ENCODE data around the gene CASP2.

Gene CASP2

GRCh38 chr7:143295870-143296269 lies 7.7 kb downstream of the CASP2 start:
- DNase-seq (ENCODE audit: low spot score), result no peak

DNA sequence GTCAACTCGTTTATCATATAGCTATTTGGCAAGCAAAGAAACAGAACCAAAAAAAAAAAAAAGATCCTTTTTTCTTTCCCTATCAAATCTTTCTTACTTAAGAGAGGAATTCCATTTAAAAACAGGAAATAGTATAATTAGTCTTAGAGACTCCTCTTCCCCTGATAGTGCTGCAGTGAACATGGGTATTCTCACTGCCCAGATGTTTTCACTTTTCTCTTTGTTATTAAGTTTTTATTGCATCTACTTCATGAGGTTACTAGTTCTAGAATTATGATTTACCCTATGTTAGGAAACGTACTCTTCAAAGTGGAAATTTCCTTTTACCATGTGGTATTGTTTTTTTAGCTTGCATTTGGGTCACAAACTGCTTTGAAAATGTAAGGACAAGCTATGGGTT lies 8.5 kb downstream of the CASP2 start:
- no peak for DNase-seq (ENCODE audit: low spot score)

DNA sequence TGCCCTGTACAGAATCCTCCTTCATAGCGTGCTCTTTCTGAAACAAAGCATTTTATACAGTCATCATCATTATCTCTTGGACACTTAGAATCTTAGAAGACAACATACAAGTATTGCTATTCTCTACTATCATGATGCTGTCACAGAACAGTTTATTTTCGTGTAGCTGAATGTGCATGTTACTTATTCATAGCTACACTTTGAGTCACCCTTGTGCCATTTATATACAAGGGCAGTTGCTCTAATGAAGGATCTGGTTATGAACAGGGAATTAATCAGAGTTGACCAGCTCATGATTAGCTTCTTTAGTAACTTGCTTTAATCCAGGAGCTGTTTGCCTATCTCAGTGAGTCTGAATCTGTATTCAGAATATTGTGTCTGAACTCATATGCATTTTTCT lies 11.2 kb downstream of the CASP2 start:
- no peak for DNase-seq (ENCODE audit: low spot score)

DNA sequence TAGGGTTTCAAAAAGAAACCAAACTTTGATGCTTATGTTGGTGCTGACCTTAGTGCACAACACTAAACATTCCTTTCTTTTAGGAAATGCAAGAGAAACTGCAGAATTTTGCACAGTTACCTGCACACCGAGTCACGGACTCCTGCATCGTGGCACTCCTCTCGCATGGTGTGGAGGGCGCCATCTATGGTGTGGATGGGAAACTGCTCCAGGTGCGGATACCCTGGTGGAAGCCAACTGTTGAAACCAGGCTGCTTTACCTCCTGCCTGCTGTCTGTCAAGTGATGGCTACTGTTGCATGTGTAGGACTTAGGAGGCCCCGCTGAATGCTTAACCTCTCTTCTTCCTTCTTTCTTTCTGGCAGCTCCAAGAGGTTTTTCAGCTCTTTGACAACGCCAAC lies 11.7 kb downstream of the CASP2 start:
- DNase-seq (ENCODE audit: low spot score), result no peak

DNA sequence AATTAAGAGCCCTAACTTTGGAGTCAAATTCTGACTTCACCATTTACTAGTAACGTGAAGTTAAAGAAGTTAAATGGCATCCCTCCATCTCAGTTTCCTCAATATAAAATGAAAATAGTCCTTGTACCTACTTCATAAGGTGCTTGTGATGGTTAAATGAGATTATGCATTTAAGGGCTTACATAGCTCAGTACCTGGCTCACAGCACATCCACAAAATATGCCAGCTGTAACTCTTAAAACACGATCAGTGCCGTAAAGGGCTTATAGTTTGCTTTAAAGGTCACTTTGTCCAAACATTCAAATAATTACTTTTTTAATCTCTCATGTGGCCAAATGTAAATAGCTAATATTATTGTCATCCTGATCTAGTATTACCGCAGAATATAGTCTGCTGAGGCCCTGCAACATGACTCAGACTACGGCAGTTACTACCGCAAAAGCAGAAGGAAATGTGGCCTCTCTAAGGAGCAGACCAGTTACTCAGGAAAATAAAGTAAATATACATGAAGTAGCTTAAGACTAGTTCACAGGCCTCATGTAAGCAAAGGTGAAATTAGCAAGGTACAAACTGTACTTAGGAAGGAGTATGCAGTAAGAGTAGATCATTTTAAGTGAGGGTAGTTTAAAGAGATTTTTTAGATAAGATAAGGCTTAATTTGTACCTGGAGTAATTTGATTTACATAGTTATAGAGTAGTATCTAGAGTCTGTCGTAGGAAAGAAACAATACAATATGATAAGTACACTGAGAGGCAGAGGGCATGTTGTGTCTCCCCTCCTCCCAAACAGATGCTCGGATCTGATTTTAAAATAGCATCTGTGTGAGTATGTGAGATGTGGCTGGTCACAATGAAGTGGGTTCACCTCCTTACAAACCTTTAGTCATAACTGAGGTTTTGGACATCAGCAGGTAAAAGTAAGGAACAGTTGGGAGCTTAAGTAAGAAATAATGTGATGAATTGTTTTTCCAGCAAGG lies 13.1 kb downstream of the CASP2 start:
- DNase-seq (ENCODE audit: low spot score), result no peak

GRCh38 chr7:143303733-143304132 lies 15.6 kb downstream of the CASP2 start:
- DNase-seq (ENCODE audit: low spot score), result no peak

DNA sequence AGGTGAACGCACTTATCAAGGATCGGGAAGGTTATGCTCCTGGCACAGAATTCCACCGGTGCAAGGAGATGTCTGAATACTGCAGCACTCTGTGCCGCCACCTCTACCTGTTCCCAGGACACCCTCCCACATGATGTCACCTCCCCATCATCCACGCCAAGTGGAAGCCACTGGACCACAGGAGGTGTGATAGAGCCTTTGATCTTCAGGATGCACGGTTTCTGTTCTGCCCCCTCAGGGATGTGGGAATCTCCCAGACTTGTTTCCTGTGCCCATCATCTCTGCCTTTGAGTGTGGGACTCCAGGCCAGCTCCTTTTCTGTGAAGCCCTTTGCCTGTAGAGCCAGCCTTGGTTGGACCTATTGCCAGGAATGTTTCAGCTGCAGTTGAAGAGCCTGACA lies 16.8 kb downstream of the CASP2 start:
- no peak for DNase-seq (ENCODE audit: low spot score)

DNA sequence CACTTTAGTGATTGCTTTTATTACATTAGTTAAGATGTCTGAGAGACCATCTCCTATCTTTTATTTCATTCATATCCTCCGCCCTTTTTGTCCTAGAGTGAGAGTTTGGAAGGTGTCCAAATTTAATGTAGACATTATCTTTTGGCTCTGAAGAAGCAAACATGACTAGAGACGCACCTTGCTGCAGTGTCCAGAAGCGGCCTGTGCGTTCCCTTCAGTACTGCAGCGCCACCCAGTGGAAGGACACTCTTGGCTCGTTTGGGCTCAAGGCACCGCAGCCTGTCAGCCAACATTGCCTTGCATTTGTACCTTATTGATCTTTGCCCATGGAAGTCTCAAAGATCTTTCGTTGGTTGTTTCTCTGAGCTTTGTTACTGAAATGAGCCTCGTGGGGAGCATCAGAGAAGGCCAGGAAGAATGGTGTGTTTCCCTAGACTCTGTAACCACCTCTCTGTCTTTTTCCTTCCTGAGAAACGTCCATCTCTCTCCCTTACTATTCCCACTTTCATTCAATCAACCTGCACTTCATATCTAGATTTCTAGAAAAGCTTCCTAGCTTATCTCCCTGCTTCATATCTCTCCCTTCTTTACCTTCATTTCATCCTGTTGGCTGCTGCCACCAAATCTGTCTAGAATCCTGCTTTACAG lies 17.4 kb downstream of the CASP2 start:
- no peak for DNase-seq (ENCODE audit: low spot score)

DNA sequence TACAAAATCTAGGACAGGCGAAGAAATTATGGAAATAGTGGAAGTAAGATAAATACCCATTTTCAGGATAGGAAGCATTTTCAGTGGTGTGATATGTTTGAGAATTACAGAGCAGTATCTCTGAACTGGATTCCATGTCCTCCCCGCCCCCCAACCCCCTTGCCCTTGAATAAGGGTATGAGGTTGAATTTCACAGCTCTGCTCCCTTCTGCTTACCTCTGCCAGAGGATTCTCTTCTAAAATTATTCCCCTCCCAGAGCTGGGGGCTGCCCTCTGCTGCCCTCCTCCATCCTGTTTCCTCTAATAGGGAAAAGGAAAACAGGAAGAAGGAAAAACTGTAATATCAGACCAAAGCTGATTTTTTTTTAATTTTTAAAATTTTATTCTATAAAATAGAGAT lies 20.5 kb downstream of the CASP2 start:
- no peak for DNase-seq (ENCODE audit: low spot score)

- no peak for DNase-seq (ENCODE audit: low spot score)
Measured at GRCh38 chr7:143314127-143314526, 26.0 kb downstream of the CASP2 start.

- no peak for DNase-seq (ENCODE audit: low spot score)
Measured at GRCh38 chr7:143315776-143316175, 27.6 kb downstream of the CASP2 start, which contains the start of gene CLCN1. Gene CLCN1, plus strand, starts transcription at chr7:143316111. Its CDS starts 102 bp downstream, at chr7:143316213.

DNA sequence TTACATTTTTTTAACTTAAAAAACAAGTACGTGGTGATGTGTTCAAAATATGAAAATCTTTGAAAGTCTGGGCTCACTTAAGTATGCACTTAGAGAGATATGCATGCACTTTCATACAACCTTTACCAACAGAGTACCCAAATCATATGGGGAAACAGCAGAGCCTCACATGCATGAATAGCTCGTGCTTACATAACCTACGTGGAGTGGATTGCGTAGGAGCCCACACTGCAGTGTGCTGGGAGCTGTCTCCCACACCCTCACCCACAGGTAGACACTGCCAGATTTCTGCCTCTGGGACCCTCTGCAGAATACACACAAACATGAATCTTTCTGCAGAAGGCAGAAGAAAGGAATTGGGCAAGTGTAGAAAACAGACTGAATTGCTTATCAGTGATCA lies 28.3 kb downstream of the CASP2 start:
- no peak for DNase-seq (ENCODE audit: low spot score)

GRCh38 chr7:143318661-143319060 lies 30.5 kb downstream of the CASP2 start:
- no peak for DNase-seq (ENCODE audit: low spot score)

DNA sequence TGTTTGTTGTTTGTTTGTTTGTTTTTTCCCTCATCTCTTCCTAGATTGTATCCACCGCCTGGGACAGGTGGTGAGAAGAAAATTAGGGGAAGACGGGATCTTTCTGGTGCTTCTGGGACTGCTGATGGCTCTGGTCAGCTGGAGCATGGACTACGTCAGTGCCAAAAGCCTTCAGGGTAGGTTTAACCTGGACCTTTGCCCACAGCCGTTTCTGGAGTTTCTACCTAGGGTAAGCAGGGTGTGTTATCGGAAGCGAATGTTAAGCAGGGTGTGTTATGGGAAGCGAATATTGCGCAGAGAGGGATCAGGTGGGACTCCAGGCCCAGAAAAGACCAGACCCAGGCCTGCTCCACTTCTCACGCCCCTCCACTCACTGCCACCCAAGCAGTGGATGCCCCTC lies 32.5 kb downstream of the CASP2 start:
- DNase-seq (ENCODE audit: low spot score), result no peak

- no peak for DNase-seq (ENCODE audit: low spot score)
Measured at GRCh38 chr7:143321242-143321641, 33.1 kb downstream of the CASP2 start.

- DNase-seq (ENCODE audit: low spot score), result no peak
Measured at GRCh38 chr7:143321734-143322133, 33.6 kb downstream of the CASP2 start.

- peak; percentile 49 for DNase-seq (ENCODE audit: low spot score)
Measured at GRCh38 chr7:143322760-143323633, 34.8 kb downstream of the CASP2 start.

- peak; percentile 69 for DNase-seq (ENCODE audit: low spot score)
Measured at GRCh38 chr7:143323653-143324052, 35.5 kb downstream of the CASP2 start.

GRCh38 chr7:143325240-143325639 lies 37.1 kb downstream of the CASP2 start:
- DNase-seq (ENCODE audit: low spot score), result no peak

DNA sequence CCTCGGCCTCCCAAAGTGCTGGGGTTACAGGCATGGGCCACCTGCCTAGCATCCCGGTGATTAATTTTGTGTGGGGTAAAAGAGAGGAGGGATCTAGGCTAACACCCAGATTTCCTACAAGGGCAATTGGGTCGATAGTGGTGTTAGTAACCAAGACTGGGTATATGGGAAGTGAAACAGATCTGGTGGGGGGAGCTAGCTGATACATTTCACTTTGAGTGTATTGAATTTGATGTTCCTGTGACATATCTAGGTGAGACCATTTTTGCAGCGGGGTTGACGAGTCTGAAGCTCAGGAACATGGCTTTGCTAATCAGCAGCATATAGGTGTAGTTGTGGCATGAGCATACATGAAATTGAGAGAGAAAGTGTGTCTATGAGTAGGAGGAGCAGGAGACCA lies 39.8 kb downstream of the CASP2 start:
- DNase-seq (ENCODE audit: low spot score), result no peak

- no peak for DNase-seq (ENCODE audit: low spot score)
Measured at GRCh38 chr7:143329471-143330170, 41.5 kb downstream of the CASP2 start.

Measured in SK-N-DZ (cell line).